Measurements from ENCODE around the gene RAD51AP1. TPM values are rescaled to one million over a fixed set of nuclear protein-coding genes. Genes with fewer than 3 reads are reported as not detected.
A peak's percentile ranks its signal among the peaks of the same experiment; 100 is the strongest.

Gene RAD51AP1
- total RNA-seq, 1 experiment from 2014 or later = 110 TPM

DNA sequence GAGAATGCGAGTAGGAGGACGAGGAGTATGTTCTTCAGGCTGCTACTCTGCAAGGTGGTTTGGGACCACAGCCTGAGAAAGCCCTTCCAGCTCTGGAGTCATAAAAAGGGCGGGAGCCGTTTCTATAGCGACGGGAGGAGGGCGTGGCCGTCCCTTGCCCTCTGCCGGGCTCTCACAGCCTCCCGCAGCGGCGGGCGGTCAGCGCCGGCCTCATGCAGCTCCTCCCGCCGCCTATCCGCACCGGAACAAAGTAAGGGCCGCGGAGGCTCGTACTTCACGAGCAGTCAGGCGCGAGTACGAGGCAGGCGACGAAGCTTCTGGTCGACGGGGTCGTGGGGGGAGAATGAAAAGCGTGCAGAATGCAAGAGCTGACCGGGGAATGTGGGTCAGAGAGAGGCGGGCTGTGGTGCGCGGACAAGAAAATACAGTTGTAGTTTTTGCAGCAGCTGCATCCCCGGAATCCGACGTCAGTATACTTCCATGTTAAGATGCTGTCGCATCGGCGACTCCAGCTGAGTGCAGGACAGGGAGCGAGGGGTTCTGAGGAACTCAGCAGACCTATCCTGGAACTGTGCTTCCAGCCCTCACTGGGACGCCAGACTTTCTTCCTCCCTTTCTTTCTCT lies 23.5 kb downstream of the RAD51AP1 start, which contains the start of gene DYRK4:
Gene DYRK4 (plus strand): TSS at position 175 of the 624 bp plus-strand sequence. CDS start 38 bp downstream, at position 213.
- no peaks in the 10 kb centered on the region for H3K9me3 ChIP-seq (replicated peaks)
- peaks cover 7% of the 10 kb centered on the region; the same call in 1 of the 2 replicates for H3K4me1 ChIP-seq (replicated peaks)
- H3K4me3 ChIP-seq = peak within 1 kb of the TSS; percentile 14; the same call in 1 of the 2 replicates
- no peaks in the 10 kb centered on the region for H3K27me3 ChIP-seq (replicated peaks)
- H3K36me3 ChIP-seq = peaks cover 34% of the 10 kb centered on the region
- DNase-seq (ENCODE audit: low read depth in 1 of 2, low spot score in 2 of 2) = peak; percentile 67 to 77
- no peak within 1 kb of the TSS for H3K27ac ChIP-seq

GRCh38 chr12:4563336-4563735 lies 24.6 kb downstream of the RAD51AP1 start:
- H3K4me3 ChIP-seq = no peak overlapping the region
- no peaks in the 10 kb centered on the region for H3K9me3 ChIP-seq (replicated peaks)
- no peaks in the 10 kb centered on the region for H3K27me3 ChIP-seq (replicated peaks)
- DNase-seq (ENCODE audit: low read depth in 1 of 2, low spot score in 2 of 2) = no peak
- H3K36me3 ChIP-seq = peaks cover 26% of the 10 kb centered on the region
- H3K4me1 ChIP-seq (replicated peaks) = peaks cover 7% of the 10 kb centered on the region; the same call in 1 of the 2 replicates
- no peak overlapping the region for H3K27ac ChIP-seq

GRCh38 chr12:4564818-4565217 lies 26.1 kb downstream of the RAD51AP1 start:
- H3K27ac ChIP-seq = no peak overlapping the region
- no peak overlapping the region for H3K4me3 ChIP-seq
- H3K27me3 ChIP-seq (replicated peaks) = no peaks in the 10 kb centered on the region
- peaks cover 7% of the 10 kb centered on the region; the same call in 1 of the 2 replicates for H3K4me1 ChIP-seq (replicated peaks)
- no peak for DNase-seq (ENCODE audit: low read depth in 1 of 2, low spot score in 2 of 2)
- peaks cover 15% of the 10 kb centered on the region for H3K36me3 ChIP-seq
- no peaks in the 10 kb centered on the region for H3K9me3 ChIP-seq (replicated peaks)

DNA sequence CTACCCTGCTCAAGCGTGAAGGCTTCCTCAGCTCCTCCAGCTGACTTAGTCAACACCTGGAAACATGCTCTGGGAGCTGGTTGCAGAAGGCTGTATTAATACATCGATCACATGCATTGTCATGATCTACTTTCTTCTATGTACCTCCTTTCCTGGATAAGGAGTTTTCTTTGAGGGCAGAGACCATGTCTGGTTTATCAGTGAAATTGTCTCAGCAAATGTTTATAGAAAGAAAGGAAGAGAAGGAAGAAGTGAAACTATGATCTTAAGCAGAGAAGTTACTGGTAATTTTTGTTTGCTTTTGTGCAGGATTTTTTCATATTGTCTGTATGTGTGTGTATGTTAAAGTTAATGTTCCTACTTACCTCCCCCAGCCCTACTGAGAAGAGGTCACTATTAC lies 27.8 kb downstream of the RAD51AP1 start:
- Histone ChIP-seq H3K4me3 (no peak overlapping the region), H3K9me3 (replicated peaks) (no peaks in the 10 kb centered on the region), H3K27me3 (replicated peaks) (no peaks in the 10 kb centered on the region), H3K4me1 (replicated peaks) (peaks cover 11% of the 10 kb centered on the region), H3K36me3 (peaks cover 3% of the 10 kb centered on the region; the same call in 1 of the 2 replicates), H3K27ac (no peak overlapping the region)
- no peak for DNase-seq (ENCODE audit: low read depth in 1 of 2, low spot score in 2 of 2)

DNA sequence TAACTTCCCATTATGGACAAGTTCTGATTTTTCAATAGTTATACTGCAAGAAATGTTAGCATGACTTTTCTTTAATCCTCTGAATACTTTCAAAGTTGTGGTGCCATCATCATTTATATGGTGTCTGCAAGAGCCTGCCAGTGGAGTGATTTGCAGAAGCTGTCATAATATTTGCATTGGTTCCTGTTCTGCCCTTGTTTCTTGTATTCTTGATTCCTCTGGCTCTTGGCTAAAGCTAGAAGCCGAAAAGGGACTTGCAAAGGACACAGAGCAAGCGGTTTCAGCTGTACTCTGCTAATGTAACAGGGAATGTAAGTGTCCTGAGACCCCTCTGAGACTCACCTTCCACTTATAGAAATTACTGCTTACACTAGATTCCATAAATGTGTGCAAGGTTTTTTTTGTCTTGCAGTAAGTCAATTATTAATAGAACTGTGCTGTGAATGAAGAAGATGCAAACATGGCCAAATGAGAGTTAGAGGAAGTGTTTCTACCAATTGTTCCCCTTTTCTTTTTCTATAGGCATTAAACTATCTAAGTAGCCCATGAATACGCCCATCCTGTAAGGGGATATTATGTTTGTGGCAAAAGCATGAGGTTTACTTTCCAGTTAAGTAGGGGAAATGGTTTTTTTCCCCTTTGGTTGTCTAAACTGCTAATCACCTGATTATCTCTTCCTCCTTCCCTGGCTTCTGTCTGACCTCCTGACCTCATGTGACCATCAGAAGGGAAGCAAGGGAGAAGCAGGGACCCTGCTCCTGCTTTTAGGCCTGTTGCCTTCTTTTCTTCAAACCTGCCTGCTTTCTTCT lies 28.6 kb downstream of the RAD51AP1 start:
- Histone ChIP-seq H3K9me3 (replicated peaks) (no peaks in the 10 kb centered on the region), H3K36me3 (no peaks in the 10 kb centered on the region), H3K4me1 (replicated peaks) (peaks cover 7% of the 10 kb centered on the region), H3K4me3 (no peak overlapping the region), H3K27ac (no peak overlapping the region), H3K27me3 (replicated peaks) (no peaks in the 10 kb centered on the region)
- no peak for DNase-seq (ENCODE audit: low read depth in 1 of 2, low spot score in 2 of 2)

DNA sequence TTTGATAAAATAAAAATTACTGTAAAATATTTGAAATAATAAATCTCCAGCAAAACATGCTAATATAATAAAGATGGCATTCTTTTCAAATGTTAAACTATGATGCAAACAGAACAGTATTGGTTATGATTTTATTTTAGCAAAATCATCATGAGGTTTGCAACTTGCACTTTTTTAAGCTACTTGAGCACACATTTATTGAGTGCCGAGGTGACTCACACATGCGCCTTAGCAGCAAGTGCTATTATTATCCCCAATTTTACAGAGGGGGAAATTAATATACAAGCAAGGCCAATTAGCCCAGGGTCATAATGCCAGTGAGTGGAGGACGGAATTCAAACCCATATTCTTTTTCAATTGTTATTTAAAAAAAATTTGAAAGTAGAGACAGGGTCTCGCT lies 30.6 kb downstream of the RAD51AP1 start:
- Histone ChIP-seq H3K4me1 (replicated peaks) (peaks cover 12% of the 10 kb centered on the region), H3K4me3 (no peak overlapping the region), H3K27me3 (replicated peaks) (no peaks in the 10 kb centered on the region), H3K9me3 (replicated peaks) (no peaks in the 10 kb centered on the region), H3K27ac (no peak overlapping the region), H3K36me3 (no peaks in the 10 kb centered on the region)
- no peak for DNase-seq (ENCODE audit: low read depth in 1 of 2, low spot score in 2 of 2)

DNA sequence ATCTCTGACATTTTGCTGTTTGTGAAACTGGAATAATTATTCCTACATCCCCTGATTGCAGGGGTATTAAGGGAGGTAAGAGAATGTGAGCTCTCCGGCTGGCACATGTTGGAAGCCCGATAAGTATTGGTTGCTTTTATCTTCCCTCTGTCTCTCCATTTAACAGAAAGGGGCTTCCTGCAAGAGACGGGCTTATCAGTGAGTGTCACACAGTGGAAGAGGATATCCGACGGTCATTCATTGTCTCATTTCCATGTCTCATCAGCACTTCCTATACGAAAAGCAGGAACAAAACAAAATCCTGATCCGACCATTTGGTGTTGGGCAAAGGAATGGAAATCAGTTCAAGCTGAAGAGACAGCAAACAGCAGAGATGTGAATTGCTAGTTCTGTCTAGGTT lies 34.0 kb downstream of the RAD51AP1 start:
- H3K4me1 ChIP-seq (replicated peaks) = peaks cover 12% of the 10 kb centered on the region
- DNase-seq (ENCODE audit: low read depth in 1 of 2, low spot score in 2 of 2) = no peak
- H3K27ac ChIP-seq = no peak overlapping the region
- no peaks in the 10 kb centered on the region for H3K9me3 ChIP-seq (replicated peaks)
- no peak overlapping the region for H3K4me3 ChIP-seq
- peaks cover 20% of the 10 kb centered on the region for H3K27me3 ChIP-seq (replicated peaks)
- H3K36me3 ChIP-seq = no peaks in the 10 kb centered on the region

DNA sequence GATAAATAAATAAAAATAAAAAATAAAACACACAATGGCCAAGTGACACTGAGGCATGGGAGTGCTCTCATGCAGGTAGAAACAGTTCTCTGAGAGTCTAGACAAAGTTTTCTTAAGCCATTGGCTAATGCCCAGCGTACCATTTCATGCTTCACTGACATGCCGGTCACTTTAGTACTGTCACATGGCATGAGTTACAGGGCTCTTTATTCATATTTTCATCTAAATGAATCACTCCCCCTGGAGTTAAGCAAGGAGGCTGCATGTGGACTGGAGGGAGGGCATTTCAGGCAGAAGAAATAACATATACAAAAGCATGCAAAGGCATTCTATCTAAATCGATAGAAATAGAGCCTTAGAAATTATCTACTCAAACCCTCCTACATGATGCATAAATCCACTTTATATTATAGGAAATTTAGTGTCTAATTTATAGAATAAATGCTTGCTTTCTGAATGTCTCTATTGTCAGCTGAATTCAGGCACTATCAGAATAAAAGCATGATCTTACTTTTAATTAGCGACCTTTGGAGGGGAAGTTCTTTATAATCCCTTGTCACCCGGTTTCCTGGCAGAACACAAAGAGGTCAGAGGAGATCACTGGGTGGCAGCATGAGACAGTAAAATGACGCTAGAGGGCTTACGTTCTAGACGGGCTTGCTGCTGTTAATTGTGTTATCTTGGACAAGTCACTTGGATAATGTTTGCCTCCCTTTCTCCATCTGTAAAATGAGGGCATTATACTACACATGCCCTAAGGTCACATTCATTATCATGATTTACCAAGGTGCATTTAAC lies 40.8 kb downstream of the RAD51AP1 start:
- DNase-seq (ENCODE audit: low read depth in 1 of 2, low spot score in 2 of 2) = no peak

DNA sequence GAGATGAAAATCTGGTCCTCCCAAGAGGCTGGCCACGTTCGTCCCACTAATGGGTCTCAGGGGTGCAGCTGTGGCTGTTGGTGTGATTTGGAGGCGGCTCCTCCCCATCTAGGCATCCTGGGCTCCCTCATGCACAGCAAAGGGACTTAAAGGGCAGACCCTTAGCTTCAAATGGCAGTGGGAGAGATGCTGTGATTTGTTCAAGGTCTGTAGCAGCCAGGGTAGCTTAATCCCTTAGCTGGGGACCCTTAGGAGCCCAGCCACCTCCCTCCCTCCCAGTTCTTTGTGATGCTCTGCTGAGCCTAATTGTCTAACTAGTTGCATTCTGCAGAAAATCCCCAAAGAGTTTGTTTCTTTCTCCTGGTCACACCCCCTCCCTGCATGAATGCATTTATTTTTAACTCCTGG lies 41.6 kb downstream of the RAD51AP1 start:
- H3K36me3 ChIP-seq = no peaks in the 10 kb centered on the region
- DNase-seq (ENCODE audit: low read depth in 1 of 2, low spot score in 2 of 2) = no peak
- H3K27me3 ChIP-seq (replicated peaks) = peaks cover 46% of the 10 kb centered on the region
- H3K27ac ChIP-seq = no peak overlapping the region
- no peaks in the 10 kb centered on the region for H3K9me3 ChIP-seq (replicated peaks)
- H3K4me3 ChIP-seq = no peak overlapping the region
- no peaks in the 10 kb centered on the region for H3K4me1 ChIP-seq (replicated peaks)

More for the DNA sequence above, 40.8 kb downstream of the RAD51AP1 start:
- H3K9me3 ChIP-seq (replicated peaks) = no peaks in the 10 kb centered on the region
- no peaks in the 10 kb centered on the region for H3K36me3 ChIP-seq
- no peaks in the 10 kb centered on the region for H3K4me1 ChIP-seq (replicated peaks)
- no peak overlapping the region for H3K4me3 ChIP-seq
- peaks cover 43% of the 10 kb centered on the region for H3K27me3 ChIP-seq (replicated peaks)
- no peak overlapping the region for H3K27ac ChIP-seq

DNA sequence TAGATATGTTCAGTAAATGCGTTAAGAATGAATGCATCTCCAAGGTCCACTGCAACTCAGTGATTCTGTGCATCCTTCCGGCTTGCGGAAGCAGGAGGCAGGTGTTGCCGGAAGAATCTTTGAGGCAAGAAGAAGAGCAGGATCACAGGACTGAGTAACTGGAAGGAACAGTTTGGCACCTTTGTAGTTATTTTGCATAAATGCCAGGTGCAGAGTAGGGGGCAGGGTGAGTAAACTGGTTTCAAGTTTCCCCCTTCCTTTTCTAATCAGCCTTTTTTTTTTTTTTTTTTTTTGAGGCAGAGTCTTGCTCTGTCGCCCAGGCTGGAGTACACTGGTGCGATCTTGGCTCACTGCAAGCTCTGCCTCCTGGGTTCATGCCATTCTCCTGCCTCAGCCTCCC lies 45.6 kb downstream of the RAD51AP1 start:
- Histone ChIP-seq H3K4me3 (no peak overlapping the region), H3K4me1 (replicated peaks) (peaks cover 17% of the 10 kb centered on the region), H3K27me3 (replicated peaks) (peaks cover 36% of the 10 kb centered on the region), H3K9me3 (replicated peaks) (no peaks in the 10 kb centered on the region), H3K36me3 (no peaks in the 10 kb centered on the region), H3K27ac (no peak overlapping the region)
- DNase-seq (ENCODE audit: low read depth in 1 of 2, low spot score in 2 of 2) = no peak

DNA sequence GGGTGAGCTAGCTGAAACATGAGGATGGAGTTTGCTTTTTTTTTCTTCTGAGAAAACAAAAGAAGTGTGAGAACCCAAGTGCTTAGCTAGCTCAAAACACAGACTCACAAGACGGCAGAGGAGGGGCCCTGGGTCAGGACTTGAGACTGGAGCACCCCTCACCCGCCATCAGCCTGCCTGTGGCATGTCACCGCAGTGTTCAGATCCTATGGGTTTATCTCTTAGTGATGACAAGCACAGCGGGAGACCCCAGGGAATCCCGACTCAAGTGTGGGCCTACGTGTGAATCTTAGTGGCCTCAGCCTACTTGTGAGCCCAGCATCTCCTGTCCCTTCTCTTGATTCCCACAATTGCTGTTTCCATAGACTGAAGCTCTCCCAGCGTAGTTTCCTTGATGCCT lies 46.2 kb downstream of the RAD51AP1 start:
- H3K36me3 ChIP-seq = no peaks in the 10 kb centered on the region
- no peak overlapping the region for H3K27ac ChIP-seq
- H3K27me3 ChIP-seq (replicated peaks) = peaks cover 38% of the 10 kb centered on the region
- H3K4me1 ChIP-seq (replicated peaks) = peaks cover 17% of the 10 kb centered on the region
- H3K4me3 ChIP-seq = no peak overlapping the region
- H3K9me3 ChIP-seq (replicated peaks) = no peaks in the 10 kb centered on the region
- no peak for DNase-seq (ENCODE audit: low read depth in 1 of 2, low spot score in 2 of 2)

- Histone ChIP-seq H3K36me3 (no peaks in the 10 kb centered on the region), H3K9me3 (replicated peaks) (no peaks in the 10 kb centered on the region), H3K4me3 (no peak overlapping the region), H3K27ac (no peak overlapping the region), H3K4me1 (replicated peaks) (peaks cover 17% of the 10 kb centered on the region), H3K27me3 (replicated peaks) (peaks cover 43% of the 10 kb centered on the region)
- DNase-seq (ENCODE audit: low read depth in 1 of 2, low spot score in 2 of 2) = no peak
Measured at GRCh38 chr12:4586500-4586899, 47.8 kb downstream of the RAD51AP1 start.

DNA sequence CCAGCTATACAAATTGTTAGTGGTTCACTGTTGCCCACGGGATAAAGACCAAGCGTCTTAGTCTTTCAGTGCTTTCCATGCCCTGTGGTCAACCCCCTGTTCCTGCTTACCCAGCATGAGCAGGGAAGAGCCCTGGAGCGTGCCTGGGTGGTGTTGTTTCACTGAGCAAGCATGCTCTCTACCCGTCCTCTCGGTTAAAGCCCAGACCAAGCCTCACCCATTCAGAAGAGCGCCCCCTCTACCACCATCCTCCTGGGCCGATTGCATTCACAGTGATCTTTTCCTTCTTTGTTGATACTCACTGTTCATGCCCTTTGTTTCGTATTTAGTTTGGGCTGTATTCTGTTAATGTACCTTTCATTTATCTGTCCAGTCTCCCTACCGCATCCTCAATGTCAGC lies 48.4 kb downstream of the RAD51AP1 start:
- H3K27me3 ChIP-seq (replicated peaks) = peaks cover 42% of the 10 kb centered on the region
- peaks cover 17% of the 10 kb centered on the region for H3K4me1 ChIP-seq (replicated peaks)
- no peak for DNase-seq (ENCODE audit: low read depth in 1 of 2, low spot score in 2 of 2)
- H3K36me3 ChIP-seq = no peaks in the 10 kb centered on the region
- H3K4me3 ChIP-seq = no peak overlapping the region
- no peak overlapping the region for H3K27ac ChIP-seq
- H3K9me3 ChIP-seq (replicated peaks) = no peaks in the 10 kb centered on the region
